ENCODE measurements around the gene MIPOL1.
"Not testable (repeated sequence)": the region's sequence is repeated elsewhere in the genome, so short reads cannot be mapped to it uniquely, and the experiment has no call there.

The MIPOL1 gene

DNA sequence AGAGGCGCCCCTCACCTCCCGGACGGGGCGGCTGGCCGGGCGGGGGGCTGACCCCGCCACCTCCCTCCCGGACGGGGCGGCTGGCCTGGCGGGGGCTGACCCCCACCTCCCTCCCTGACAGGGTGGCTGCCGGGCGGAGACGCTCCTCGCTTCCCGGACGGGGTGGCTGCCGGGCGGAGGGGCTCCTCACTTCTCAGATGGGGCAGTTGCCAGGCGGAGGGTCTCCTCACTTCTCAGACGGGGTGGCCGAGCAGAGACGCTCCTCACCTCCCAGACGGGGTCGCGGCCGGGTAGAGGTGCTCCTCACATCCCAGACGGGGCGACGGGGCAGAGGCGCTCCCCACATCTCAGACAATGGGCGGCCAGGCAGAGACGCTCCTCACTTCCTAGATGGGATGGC, 357.9 kb downstream of the MIPOL1 start:
- not testable (repeated sequence) for DNase-seq

DNA sequence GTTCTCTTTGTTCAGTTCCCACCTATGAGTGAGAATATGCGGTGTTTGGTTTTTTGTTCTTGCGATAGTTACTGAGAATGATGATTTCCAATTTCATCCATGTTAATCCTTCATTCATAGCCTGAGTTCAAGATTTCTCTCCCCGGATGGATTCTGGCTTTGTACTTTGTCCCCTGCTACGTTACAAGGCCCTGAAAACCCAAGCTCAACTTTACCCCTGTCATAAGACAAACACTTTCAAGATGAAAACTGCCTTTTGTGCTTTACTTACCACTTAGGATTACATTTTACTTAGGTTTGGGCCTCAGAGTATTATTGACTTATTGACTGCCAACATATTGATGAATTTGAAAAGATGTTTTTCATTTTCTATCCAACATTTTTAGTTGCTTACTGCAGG, 361.0 kb downstream of the MIPOL1 start:
- no peak for DNase-seq

- DNase-seq = no peak
Observed at GRCh38 chr14:37559386-37559785, 361.6 kb downstream of the MIPOL1 start.

DNA sequence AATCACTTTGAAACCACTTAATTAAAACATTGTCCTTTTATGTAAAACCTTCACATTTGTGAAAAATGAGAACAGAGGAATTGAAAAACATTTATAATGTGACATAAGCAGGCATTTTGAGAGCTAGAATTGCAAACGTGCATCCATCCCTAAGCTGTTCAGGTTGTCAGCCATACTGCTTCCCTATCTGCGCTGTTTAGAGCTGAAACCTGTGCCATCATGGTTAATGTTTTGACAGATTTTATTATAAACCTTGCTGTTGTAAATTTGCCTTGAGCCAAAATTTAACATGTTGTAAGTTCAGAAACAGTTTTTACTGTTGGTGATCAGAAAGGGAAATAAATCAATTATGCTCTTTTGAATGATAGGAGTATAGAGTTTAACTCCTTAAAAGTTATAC, 365.5 kb downstream of the MIPOL1 start:
- DNase-seq = no peak

DNA sequence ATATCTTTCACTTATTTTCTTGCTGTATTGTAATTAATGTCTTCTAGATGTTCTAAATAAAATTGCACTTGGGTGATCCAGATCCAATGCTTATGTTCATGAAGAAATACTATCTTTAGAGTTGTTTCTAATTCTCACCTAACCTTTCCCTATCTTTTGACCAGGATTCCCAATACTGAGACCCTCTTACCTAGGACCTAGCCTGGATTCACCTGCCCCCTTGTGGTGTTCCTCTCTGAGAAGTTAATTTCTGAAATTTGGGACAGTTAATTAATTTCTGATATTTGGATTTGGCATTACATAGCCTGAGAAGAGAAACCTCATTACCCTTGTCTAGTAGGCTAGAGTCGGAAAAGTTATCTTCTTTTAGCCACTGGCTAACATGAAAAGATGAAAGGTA, 367.8 kb downstream of the MIPOL1 start:
- no peak for DNase-seq

DNA sequence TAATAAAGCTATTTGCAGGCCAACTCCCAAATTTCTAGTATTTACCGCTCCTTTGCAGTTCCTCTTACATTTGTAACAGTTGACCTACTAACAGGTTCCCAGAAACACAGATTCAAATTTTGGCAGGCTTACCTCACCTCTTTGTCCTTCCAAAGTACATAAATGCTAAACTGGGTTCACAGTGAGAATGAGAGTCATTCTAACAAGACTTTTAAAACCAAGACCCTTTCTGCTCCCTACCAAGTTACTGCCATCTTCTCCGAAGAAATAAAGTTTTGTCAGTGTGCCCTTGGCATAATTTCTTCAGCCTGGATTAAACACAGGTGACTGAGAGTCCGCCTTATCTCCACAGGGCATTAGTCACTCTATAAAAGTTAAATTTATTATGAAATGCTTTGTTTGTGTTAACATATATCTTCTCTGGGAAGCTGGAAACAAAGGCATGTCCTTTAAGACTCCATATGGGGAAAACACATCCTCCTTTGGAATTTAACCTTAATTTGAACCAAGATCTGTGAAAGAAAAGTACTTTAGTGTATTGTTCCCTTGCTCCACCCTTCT, 369.2 kb downstream of the MIPOL1 start:
- no peak for DNase-seq

DNA sequence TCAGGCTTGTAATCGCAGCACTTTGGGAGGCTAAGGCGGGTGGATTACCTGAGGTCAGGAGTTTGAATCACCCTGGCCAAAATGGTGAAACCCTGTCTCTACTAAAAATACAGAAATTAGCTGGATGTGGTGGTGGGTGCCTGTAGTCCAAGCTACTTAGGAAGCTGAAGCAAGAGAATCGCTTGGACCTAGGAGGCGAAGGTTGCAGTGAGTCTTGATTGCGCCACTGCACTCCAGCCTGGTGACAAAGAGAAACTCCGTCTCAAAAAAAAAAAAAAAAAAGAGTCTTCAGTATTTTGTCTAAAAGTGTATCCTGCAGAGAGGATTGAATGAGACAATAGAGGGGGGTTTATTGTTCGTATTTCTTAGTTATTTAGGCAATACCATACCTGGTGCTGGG, 372.0 kb downstream of the MIPOL1 start:
- DNase-seq = no peak

DNA sequence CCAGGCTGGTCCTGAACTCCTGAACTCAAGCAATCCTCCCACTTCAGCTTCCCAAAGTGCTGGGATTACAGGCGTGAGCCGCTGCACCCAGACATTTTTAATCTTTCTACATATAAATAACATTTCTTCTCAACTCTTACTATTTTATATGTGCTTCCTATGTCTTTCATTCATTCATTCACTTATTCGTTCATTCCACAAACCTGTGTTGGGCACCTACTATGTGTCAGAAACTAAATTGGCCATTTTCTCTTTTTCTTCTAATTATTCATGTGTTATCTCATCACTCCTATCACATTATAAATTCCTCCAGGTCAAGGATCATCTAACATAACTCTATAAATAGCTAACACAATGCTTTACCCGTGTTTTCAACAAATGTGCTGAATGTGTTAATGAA, 373.7 kb downstream of the MIPOL1 start:
- DNase-seq = no peak

- DNase-seq = no peak
Observed at GRCh38 chr14:37573356-37573755, 375.6 kb downstream of the MIPOL1 start.

DNA sequence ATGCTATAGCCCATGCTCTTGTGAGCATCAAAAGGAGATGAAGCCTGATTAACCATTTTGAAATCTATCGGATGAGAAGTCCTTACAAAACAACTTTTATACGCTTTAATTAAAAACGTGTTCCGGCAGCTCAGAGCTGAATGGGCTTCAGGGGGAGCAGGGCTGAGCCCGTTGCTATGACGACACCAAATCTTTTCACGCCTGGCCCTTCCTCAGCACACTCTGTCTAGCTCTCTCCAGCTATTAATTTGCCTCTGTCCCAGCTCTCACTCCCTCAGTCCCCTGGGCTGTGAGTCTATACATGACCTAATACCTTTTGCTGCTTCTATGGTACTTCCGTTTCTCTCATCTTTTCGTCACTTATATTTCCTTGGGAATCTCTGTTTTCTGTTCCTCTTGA, 381.5 kb downstream of the MIPOL1 start:
- DNase-seq = no peak

DNA sequence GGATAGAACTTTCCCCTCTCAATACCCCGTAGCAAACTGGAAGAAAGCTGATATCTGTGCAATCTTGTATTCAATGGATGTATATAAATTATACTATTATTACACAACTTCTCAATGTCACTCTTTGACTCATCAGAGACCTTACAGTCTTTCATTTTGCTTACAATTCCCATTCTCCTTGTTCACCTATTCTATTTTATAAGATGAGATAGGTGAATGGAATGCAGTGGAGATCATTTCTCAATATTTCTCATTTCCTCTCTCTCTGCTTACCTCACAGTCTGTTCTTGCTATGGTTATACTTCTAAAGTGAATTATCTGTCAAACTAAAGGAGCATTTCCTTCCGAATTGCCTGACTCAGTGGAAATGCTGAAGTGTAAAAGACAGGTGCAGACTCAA, 382.4 kb downstream of the MIPOL1 start:
- no peak for DNase-seq

DNA sequence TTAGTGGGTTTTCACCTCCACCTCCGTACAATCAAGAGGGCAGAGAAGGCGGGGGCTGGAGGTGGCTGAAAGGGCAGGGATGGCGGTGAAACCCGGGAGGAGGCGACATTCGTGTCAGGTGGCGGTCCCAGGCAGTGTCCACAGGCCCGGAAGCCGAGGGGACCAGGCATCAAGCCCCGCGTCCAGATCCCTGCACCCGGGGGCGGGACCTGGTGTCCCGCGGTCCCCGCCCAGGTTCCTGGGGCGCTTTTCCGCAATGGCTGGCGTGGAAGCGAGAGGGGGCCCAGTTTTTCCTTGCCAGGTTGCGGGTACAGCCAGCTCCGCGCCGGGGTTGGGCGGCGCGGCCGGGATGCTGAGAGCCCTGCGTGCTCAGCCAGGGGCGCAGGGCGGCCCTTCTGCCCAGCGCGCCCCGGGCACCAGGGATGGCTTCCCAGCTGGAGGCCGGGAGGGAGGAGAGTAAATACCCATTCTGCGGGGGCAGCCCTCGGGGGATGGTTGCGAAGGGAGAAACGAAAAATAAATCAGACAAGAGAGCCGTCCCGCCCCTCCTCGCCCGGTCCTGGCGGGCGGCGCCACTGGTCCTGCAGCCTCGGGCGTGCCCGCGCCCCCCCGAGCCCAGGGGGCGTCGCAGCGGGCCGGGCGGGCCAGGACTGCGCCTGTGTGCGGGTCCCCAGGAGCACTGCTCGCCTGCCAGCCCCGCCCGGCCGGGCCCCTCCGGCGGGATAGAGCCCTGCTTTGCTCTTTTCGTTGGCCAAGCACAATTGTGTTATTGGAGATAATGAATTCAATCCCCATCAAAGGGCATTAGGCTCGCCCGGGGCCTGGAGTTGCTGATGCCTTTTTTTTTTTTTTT, 385.8 kb downstream of the MIPOL1 start:
- DNase-seq = no peak

- no peak for DNase-seq
Observed at GRCh38 chr14:37584211-37585100, 386.7 kb downstream of the MIPOL1 start.

- DNase-seq = no peak
Observed at GRCh38 chr14:37585101-37585511, 387.4 kb downstream of the MIPOL1 start.

DNA sequence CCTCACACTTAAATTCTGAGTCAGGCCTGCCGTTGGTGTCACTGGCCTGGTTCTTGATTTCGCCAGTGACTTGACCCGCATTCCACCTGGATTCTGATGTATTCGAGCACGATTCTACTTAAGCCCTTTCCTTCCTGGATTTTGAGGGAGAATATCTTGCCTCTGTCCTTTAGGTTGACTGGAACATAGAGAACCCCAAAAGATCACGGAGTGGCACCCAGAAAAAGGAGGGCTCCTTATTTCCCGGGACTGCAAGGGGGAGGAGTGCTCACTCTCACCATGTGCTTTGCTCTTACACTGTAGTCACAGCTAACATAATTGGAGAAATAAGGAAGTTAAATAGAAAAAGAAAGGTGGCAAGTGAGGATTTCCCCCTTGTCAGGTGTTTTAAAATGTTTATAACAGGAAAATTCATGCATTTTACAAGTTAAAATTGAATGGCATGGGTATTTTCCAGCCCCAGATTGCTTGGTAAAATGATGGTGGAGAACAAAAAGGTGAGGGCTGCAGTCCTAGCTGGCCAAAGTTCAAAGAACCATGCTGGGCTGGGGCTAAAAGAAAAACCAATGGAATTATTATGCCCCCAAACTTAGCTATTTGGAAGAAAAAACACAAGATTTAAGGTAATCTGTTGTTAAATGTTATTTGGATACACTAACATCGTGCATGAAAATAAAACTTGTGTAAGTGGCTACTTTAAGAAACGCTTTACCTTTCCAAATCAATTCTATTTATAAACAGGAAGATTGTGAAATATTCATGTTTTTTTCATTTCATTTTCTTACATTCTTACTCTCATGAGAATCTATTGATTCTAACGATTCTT, 388.4 kb downstream of the MIPOL1 start:
- no peak for DNase-seq

- no peak for DNase-seq
Observed at GRCh38 chr14:37586797-37587130, 389.0 kb downstream of the MIPOL1 start.

GRCh38 chr14:37587131-37587803, 389.5 kb downstream of the MIPOL1 start:
- no peak for DNase-seq

DNA sequence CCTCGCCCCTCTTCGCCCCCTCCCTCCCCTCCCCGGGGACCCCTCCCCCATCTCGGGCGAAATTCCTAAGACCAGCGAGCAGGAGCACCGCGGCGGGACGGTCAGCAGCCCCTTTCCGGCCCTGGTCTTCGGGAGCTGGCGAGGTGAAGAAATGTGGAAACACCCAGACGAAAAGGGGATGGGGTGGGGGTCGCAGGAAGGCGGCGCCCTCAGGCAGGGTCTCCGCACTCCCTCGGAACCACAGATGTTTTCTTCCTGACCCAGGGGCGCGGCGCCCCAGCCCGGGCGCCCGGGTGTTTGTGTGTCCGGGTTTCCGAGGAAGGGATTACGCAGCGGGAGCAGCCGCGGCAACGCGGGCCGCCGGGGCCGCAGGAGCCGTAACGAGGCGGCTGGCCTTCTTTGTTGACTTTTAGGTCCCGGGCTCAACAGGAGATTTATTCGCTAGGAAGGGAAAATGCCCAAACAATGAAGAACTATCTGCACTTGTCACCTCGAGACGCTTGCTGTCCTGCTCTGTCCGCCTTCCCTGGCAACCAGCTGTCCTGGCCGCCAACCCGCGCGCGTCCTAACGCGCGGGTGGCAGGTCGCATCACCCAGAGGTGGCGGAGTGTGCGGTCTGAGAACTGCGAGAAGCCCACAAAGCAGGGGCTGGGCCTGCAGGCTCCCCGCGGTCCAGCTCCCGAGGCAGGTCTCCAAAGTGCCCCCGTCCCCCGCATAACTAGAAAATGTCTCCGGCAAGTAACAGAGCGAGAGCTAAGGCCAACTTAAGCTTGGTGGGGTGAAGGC, 390.3 kb downstream of the MIPOL1 start:
- no peak for DNase-seq

GRCh38 chr14:37588667-37588955, 390.9 kb downstream of the MIPOL1 start:
- DNase-seq = no peak

DNA sequence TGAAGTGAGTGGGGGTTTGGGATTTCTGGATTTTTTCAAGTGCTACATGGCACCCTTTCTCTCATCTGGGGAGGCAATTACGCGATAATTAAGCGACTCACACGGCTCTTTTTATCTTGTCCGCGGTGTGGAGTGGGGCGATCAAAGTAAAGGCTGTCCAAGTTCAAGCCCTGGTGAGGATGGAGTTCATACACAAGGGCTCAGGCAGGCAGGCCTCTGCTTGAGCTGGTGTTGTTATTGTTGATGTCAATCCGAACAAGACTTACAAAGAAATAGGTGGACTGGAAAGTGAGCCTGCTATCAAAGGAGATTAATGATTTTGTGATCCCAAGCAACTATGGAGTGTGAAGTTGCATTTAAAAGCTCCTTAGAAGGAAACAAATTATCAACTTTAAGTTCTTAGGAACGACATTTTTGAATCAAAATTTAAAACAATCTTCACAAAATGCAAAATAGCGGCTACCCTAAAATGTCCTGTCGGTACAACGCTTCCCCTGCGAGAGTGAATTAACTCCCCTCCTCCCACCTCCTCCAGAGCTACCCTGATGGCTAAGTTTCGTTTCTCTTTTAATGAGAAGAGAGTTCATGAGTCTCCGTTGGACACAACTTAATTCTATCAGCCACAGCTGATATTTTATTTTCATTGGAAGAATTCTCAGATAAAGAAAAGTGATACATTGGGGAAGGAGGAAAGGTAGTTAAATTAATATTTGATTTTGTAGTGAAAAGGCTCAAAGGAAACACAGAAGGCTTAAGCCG, 391.4 kb downstream of the MIPOL1 start:
- no peak for DNase-seq

Data from NCI-H1436 treated with DMSO at 0.1 percent for 48 hours (cell line).